GM13977 (cell line): ENCODE measurements around the gene PIGBOS1.

Experiments
- DNase-seq: peaks from one replicate; pipeline ENCODE4 v3.0.0; 2012; ENCODE audit warnings: low spot score
- in situ Hi-C: fragments of 300-500 bp; cut with MboI; formaldehyde crosslinking; loops from one replicate; pipeline ENCODE4 v1.12.0; 2022; ENCODE audit warnings: low sequenced_read_pairs, low pct_unique_long_range_greater_than_20kb, mixed read lengths, inconsistent platforms; ENCODE audit not compliant: unreplicated experiment
- TF ChIP-seq, protein P1 (sequence below): IDR thresholded peaks from 2 replicates; pipeline ENCODE4 v1.5.1; 2012; ENCODE audit warnings: mild to moderate bottlenecking, control low read depth; ENCODE audit not compliant: insufficient read depth; ENCODE audit errors: extremely low read depth, missing control alignments

The PIGBOS1 gene

DNA sequence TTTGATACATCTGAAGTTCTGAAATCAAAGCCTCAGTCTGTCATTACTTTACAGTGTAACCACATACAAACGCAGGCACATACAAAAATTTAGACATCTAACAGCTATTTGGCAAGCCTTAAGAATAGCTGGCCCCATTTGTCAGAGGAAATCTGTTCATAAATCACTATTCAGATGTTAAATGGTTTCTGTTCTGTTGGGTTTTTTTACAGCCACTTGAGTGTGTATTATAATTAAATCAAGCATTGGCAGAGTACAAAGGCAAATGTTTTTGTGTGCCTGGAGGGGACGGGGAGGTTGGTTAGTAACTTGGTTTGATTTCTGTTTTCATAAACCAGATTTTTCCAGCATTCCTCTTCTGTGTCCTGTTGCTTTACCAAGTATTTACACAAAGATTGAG, 24.2 kb upstream of the PIGBOS1 start:
- in situ Hi-C loops = no loop called here
- DNase-seq = no peak
- TF ChIP-seq, protein P1, sequence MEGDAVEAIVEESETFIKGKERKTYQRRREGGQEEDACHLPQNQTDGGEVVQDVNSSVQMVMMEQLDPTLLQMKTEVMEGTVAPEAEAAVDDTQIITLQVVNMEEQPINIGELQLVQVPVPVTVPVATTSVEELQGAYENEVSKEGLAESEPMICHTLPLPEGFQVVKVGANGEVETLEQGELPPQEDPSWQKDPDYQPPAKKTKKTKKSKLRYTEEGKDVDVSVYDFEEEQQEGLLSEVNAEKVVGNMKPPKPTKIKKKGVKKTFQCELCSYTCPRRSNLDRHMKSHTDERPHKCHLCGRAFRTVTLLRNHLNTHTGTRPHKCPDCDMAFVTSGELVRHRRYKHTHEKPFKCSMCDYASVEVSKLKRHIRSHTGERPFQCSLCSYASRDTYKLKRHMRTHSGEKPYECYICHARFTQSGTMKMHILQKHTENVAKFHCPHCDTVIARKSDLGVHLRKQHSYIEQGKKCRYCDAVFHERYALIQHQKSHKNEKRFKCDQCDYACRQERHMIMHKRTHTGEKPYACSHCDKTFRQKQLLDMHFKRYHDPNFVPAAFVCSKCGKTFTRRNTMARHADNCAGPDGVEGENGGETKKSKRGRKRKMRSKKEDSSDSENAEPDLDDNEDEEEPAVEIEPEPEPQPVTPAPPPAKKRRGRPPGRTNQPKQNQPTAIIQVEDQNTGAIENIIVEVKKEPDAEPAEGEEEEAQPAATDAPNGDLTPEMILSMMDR = no peak

DNA sequence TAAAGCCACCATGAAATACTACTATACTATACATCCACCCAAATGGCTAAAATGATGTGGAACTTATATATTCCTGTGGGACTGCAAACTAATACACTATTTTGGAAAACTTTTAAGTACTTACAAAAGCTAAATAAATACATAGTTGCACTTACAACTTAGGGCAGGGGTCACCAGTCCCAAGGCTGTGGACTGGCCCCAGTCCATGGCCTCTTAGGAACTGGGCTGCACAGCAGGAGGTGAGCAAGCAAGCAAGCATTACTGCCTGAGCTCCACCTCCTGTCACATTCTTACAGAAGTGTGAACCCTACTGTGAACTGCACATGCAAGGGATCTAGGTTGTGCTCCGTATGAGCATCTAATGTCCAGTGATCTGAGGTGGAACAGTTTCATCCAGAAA, 18.2 kb upstream of the PIGBOS1 start:
- no peak for DNase-seq
- TF ChIP-seq, protein P1 = no peak
- in situ Hi-C loops = no loop called here

DNA sequence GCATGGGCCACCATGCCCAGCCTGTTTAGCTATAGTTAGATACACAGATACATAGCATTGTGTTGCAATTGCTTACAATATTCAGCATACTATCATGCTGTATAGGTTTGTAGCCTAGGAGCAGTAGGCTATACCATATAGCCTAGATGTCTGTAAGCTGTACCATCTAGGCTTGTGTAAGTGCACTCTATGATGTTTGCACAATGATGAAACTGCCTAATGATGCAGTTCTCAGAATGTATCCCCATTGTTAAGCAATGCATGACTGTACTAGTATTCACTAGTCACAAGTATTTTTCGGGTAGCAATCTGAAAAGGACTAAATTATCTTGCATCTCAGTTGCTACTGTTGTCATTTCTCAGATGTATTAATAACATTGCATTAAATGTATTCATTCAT, 16.1 kb upstream of the PIGBOS1 start:
- no peak for DNase-seq
- TF ChIP-seq, protein P1 = no peak
- in situ Hi-C loops = no loop called here

DNA sequence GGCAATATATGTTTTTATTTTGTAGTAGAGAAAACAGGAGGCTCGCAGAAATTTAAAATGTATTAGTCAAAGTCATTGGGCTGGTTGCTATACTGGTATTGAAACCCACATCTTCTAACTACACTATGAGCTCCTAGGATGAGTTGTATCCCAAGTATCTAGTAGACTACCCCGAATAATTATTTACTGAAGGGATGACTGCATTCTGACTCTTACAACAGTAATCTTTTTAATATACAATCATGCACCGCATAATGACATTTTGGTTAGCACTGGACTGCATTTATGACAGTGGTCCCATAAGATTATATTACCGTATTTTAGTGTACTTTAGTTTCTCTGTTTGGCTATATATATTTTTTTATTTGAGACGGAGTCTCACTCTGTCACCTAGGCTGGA, 15.4 kb upstream of the PIGBOS1 start:
- no peak for DNase-seq
- TF ChIP-seq, protein P1 = no peak
- in situ Hi-C loops = no loop called here

DNA sequence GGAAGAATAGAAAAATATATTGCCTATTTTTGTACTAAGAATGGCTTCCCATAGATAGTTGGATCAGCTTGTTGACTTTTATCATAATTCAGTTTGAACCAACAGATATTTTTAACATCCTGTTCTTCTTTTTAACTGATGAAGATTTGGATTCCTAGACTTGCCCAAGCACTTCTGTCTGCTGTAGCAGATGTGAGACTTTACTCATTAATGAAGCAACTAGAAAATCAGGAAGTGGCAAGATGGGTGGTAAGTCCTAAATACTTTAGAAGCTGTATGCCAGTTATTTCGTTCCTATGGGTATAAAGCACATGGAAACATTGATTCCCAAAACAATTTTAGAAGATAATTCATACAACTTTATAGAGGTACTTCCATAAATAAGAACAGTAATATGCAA, 8.5 kb upstream of the PIGBOS1 start:
- no peak for DNase-seq
- in situ Hi-C loops = no loop called here
- TF ChIP-seq, protein P1 = no peak

DNA sequence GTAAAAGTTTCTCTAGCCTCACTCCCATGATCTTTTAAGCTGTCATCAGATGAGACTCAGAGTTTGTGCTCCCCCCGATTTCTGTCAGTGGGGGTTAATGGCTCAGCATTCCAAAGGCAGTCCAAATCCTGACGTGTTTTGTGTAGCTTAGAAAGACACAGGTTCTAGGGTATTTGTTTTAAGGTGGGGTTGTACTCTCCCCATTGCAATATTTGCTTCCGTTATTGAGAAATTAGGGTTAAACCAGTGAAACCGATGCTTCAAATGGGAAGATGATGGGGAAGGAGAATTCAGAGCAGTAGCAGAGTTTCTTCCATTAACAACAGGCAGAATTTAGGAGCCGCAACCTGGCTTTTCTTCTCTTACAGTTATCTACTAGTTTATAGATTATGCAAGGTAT, 3.5 kb upstream of the PIGBOS1 start:
- no peak for DNase-seq
- in situ Hi-C loops = no loop called here
- TF ChIP-seq, protein P1 = no peak

DNA sequence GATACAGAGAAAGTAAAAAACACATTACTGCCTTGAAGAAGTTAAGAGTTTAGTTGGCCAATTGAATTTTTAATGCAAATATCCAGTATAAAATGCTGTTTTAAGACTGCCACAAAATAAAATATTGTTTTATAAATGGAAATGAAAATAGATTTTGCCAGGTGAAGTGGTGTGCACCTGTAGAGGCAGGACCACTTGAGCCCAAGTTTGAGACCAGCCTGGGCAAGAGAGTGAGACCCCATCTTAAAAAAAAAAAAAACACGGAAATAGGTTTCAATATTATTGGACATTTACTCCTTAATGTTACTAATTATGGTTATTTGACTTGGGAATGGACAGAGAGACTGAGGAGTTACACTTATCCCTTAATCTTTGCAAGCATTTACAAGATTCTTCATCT, 2.0 kb upstream of the PIGBOS1 start:
- no peak for DNase-seq
- in situ Hi-C loops = no loop called here
- TF ChIP-seq, protein P1 = no peak
